Hindlimb muscle (tissue), 1 donor: ENCODE results near the gene POLD1. TPM values are rescaled to one million over a fixed set of nuclear protein-coding genes. Genes with fewer than 3 reads are reported as not detected.
"Not testable (repeated sequence)": the region's sequence is repeated elsewhere in the genome, so short reads cannot be mapped to it uniquely, and the experiment has no call there.

Experiments used
- DNase-seq: peaks from one replicate; pipeline ENCODE4 v3.0.0-alpha.2; 2013
- polyA plus RNA-seq: library from polyadenylated mRNA; unstranded; fragments of 120-200 nt; gene quantifications from one replicate; pipeline ENCODE4 v1.2.1, GENCODE V29; 2013; ENCODE audit not compliant: insufficient read length

POLD1 gene
- 19.7 TPM for polyA plus RNA-seq

DNA sequence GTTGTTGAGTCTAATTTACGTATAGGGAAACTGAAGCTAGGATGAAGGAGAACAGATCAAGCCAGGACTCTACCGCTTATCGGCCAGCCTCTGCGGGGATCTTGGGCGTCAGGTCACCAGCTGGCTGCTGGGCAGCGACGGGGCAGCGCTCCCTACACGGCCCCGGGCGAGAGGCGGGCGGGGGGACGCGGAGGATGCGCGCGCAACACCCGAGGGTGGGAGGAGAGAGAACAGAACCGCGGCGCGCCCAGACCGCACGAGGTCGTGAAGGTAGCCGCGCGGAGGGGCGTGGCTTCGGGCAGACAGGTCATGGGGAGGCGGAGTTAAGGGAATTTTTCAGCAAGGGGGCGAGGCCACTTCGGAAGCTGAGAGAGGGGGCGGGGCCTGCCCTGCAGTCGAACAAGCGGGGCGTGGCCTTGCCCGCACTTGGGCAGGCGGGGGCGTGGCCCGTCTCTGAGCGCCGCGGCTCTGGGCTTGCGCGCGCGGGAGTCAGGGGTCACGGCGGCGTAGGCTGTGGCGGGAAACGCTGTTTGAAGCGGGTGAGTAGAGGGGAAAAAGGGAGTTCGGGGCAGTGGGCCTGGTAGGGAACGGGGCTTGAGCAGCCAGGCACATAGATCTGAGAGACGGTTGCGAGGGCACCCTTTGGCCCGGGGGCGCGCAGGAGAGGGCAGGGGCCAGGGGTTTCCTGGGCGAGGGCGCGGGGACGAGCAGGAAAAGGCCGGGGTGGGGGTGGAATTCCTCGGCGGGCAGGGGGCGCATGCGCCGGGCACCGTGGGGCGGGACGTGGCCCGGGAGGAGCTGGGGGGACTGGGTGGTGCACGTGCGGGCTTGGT is at the start of gene POLD1:
TSS of gene POLD1 (plus strand) at position 496 of the 833 bp plus-strand sequence. CDS start 14,505 bp downstream, outside the sequence.
- DNase-seq: peak; percentile 94

DNA sequence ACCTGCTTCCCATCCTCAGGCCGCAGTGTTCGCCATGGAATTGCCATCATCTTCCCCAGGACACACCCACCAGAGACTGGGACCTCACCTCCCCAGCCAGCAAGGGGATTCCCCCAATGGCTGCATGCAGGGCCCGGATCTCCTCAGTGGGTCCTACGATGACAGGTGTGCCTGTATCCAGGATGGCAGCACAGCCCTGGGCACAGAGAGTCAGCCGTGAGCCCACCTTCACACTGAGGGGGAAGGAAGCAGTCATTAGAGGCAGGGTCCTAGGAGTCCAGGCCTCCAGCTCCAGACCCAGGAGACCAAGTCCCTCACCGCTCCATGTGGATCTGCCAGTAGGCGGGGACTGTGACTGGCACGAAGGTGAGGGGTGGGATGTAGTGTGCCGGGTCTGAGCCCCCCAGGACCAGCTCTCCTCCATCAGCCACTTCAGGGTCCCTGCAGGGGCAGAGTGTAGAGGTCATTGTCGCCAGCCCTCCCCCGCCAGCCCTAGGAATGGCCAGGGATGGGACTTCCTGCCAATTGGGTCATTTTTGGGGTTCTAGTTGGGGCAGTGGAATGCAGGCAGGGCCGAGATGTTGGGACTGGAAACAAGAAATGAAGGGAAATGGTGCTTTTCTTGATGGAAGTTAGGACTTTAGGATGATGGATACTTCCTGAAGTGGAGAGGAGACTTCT is 49.3 kb upstream of the POLD1 start:
- DNase-seq: no peak

DNA sequence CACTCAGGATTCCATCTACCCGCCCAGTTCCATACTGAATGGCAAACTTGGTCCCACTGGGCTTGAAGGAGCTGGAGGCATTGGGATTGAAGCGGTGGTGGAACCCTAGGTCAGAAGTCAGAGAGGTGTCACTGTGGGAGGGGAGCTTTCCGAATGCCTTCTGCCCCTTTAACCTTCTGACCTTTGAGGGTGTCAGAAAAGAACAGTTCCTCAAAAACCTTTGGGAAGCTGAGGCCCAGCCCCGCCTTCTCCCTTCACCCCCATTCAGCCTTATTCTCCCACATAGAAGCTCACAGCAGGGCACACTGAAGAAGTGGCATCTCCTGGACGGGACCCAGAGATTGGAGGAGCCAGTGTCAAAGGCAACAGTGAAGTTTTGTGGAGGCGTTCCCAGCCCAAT is 47.1 kb upstream of the POLD1 start:
- DNase-seq: not testable (repeated sequence)

DNA sequence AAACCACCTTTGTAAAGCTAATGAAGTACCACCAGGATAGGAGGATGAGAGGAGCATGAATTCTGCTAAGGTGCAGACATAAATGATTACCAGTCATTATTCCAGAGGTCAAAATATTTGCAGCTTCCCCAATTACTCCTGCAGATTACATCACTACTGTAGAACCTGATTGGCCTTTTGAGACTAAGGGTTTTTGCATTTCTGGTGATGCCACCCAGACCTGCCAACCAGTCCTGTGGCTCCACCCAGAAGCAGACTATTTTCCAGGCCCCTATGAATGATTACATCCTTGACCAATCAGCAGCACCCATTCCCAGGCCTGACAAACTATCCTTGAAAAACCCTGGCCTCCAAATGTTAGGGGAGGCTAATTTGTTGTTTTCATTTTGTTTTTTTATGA is 43.8 kb upstream of the POLD1 start:
- no peak for DNase-seq

DNA sequence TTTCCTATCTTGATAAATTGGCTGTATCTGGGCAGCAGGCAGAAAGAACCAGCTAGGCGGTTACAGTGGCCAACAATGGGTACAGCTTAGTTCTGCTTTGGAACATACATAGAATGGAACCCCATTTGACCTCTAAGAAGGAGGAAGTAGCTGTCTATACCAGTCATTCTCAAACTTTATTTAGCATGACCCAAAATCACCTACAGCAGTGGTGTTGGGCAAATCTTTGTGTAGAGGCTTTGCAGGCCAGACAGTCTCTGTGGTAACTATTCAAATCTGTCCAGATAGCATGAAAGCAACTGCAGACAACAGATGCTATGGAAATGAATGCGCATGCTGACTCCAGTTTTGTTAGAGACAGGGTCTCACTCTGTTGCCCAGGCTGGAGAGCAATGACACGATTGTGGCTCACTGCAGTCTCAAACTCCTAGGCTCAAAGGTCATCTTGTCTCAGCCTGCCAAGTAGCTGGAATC is 43.0 kb upstream of the POLD1 start:
- no peak for DNase-seq

DNA sequence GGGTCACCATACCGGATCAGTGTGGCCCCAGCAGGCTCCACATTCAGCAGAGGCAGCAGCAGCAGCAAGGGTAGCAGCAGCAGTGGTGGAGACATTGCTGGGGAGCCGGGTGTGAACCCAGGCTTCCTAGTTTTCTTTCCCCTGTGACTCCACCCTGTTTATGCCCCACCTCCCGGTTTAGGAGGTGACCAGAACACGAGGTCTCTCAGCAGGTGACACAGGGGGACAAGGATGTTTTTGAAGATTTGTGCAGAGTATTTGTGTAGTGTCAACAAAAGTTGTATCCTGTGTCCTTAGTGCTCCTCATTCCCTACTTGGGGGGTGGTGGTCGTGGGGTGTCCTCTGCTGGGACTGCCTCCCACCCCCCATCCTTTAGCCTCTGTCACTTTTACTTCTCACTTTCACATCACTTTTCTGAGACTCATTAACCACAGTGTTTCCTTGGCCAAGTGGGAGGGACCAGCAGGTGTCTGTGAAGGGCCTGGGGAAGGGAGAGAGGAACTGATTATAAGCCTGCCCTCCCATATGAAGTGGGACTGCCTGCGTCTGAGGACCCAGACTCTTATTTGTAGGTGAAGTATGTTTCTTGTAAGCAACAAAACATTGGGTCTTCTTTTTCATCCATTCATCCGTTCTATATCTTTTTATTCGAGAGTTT is 39.4 kb upstream of the POLD1 start:
- DNase-seq: no peak

DNA sequence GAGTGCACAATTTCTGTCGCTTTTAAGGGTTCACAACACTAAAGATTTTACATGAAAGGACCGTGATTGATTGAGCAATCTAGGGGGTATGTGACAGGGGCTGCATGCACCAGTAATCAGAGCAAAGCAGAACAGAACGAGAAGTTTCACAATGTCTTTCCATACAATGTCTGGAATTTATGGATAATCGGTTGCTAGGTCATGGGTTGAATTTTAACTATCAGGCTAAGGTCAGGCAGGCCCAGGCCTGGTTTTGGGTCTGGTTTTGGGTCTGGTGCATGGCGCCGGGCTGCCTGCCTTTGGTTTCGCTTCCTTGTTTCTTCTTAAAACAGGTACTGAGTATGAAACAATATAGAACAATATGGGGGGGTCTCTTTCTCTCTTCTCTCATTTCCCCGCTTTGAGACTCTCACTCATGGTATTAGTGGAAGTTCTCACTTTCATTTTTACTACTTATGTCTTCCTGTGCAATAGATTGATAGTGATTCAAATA is 37.0 kb upstream of the POLD1 start:
- DNase-seq: not testable (repeated sequence)

DNA sequence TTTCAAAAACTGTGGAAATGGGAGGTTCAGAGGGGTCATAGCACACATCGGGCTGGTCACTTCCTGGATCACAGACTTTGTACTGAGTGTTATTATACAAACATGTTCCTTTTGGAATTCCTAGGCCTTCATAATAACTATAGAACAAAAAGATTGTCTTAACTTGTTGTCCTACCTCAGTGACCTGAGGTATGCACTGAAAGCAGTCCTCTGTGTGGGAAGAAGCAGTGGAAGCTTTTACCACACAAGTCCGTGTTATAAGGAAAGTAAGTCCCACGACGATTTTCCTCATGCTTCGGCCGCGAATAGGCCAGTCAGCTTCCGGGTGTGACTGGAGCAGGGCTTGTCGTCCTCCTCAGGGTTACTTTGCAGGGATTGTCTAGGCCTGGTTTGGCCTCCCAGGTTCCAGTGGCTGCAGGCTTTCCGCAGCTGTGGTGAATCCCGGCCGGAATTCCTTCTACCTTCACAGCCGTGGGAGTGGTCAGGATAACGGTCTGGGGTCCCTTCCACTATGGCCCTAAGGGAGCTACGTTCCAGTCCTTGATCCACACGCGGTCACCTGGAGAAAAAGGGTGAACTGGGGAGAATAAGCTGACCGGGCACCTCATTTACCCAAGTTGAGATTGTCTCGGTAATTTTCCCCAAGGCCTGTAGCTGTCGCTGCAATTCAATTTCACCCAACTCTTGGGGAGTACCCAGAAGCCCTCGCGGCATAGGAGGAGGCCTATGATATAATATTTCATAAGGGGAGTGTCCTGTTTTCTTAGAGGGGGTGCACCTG is 34.7 kb upstream of the POLD1 start:
- DNase-seq: no peak

DNA sequence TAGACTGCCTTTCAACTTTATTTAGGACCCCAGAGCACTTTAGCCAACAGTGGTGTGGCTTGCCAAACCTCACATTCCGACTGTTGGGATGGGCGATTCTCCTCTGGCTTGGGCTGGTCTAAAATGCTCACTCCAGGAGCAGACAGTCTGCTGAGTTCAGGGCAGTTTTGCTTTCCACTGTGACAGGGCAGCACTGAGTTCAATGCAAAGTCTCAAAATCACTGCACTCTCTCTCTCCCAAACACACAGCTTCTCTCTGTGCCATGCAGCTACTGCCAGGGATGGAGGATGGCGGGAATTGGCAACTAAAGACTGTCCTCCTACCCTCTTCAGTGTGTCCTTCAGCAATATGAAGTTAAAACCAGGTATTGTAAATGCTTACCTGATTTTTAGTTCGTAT is 31.9 kb upstream of the POLD1 start:
- no peak for DNase-seq

DNA sequence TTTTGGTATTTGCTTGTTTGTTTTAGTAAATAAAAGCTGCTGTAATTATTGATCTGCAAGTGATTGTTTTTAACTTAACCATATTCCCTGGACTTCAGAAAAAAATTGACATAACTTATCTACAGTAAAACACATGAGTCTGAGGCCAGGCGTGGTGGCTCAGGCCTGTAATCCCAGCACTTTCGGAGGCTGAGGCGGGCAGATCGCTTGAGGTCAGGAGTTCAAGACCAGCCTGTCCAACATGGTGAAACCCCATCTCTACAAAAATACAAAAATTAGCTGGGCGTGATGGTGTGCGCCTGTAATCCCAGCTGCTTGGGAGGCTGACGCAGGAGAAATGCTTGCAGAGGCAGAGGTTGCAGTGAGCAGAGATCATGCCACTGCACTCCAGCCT is 30.7 kb upstream of the POLD1 start:
- DNase-seq: not testable (repeated sequence)

DNA sequence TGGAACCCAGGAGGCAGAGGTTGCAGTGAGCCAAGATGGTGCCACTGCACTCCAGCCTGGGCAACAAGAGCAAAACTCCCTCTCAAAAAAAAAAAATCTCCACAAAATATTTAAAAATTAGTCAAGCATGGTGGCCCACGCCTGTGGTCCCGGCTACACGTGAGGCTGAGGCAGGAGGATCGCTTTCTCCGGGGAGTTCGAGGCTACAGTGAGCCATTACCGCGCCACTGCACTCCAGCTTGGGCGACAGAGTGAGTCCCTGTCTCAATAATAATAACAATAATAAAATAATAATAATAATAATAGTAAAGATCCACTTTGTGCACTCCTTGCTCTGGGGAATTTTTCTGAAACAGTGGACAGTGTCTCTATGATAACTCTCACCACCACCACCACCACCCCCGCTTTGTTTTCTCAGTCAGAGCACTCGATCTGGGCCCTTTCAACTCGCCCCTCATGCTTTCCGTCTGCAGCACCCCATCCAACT is 27.4 kb upstream of the POLD1 start:
- no peak for DNase-seq

DNA sequence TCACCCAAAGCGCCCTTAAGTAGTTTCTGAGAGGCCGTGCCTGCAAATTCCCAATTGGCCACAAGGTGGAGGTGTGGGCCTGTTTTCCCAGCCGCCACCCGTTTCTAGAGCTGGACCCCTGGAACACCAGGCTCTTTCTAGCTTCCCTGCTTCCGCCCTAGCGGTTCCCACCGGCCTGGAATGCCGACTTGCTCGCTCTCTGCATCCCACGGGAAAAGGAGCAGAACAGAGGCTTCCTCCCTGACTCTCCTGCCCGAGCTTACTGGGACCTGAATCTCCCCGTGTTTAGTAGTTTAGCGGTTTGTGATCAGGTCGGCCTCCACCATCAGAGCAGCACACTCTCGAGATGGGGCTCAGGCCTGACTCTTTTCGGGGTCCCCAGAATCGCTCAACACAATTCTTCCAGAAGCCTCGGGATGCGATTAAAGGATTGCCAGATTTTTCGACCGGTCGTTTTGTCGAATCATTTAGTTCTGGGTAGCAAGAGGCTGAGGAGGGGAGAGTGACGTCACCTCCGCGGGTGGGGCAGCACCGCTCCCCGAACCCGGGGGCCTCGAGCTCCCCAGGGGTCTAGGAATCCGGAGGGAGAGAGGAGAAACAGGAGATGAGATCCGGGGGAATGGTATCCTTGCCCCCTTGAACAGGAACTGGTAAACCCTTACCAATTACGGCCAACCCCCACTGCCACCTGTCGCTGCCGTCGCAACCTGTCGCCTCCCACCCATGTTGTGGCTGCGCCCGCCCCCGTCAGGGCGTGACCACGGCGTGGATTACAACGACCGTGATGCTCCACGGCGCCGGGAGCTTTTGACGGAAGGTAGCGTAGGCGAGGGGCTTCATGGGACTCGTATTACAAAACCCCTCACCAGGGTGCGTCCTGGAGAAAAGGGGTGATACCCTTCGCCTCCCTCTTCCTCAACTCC is 26.7 kb upstream of the POLD1 start:
- peak; percentile 46 for DNase-seq

DNA sequence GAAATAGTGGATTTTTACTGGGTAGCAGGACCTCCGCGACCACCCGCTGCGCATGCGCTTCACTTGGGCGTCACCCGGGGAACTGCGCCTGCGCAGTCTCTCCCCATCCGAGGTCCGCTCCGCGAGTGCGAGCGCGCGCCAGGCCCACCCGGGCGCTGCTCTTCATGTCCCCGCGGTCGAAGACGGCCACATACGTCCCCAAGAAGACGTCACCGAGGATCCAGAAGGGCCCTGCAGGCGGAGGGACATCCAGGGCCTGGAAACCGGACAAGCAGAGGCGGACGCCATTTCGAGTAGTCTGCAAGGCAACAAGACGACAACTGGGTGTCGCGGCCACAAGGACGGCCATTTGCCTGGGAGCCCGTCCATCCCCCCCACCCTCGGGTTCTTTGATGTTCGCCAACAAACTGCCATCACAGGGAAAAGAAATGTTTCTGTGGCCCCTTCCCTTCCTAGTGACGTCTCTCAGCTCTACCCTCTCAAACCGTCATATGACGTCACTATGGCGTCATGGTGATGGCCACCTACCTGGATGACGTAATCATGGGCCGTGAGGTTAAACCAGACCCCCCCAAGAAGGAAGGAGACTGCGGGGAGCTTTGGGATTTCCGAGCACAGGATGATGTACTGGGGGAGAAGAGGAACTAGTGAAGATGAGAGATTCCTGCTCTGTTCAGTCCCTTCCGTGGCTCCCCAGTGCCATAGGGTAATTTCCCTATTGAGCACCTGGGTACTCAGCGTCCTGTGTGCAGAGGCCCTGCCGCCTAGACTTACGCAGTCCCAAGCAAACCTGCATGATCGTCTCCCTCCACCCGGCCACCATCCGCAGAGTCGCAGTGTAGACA is 25.4 kb upstream of the POLD1 start:
- peak; percentile 68 for DNase-seq

DNA sequence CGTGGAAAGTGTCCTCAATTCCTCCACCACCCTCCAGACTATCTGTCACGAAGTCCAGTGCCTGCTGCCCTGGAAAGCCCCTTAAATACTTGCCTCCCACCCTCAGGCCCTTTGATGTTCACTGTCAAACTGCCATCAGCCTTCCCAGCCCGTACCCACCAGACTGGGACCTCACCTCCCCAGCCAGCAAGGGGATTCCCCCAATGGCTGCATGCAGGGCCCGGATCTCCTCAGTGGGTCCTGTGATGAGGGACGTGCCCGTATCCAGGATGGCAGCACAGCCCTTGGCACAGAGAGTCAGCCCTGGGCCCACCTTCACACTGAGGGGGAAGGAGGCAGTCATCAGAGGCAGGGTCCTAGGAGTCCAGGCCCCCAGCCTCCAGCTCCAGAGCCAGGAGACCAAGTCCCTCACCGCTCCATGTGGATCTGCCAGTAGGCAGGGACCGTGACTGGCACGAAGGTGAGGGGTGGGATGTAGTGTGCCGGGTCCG is 24.8 kb upstream of the POLD1 start:
- DNase-seq: no peak

DNA sequence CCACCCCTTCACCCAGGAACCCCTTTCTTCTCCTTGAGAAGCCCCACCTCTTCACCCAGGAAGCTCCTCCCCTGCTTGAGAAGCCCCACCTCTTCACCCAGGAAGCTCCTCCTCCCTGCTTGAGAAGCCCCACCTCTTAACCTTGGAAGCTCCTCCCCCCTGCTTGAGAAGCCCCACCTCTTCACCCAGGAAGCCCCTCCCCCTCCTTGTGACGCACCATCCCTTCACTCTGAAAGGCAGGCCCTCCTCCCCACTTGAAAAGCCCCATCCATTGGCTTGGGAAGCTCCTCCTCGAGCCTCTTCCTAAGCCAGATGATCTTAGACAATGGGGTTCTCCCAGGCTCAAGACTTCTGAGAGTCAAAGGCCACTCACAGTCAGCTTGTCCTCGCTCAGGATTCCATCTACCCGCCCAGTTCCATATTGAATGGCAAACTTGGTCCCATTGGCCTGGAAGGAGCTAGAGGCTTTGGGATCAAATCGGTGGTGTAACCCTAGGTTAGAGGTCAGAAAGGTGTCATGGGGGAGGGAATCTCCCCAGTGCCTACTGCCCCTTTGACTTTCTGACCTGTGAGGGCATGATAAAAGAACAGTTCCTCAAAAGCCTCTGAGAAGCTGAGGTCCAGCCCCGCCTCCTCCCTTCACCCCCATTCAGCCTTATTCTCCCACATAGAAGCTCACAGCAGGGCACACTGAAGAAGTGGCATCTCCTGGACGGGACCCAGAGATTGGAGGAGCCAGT is 22.7 kb upstream of the POLD1 start:
- DNase-seq: no peak

DNA sequence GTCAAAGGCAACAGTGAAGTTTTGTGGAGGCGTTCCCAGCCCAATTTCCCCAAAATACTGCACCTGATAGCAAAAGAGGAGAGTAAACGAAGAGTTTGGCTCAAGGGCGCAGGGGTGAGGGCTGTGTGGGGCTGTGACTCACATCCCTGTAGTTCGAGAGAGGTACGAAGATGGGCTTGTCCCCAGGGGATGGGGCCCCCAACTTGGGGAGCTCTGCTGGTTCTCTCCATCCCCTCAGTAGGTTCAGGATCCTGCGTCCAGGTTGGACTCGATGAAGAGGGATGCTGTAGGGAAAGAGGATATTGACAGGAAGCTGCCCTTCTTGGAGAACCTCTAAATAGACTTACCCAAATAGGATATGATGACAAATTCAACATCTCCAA is 22.1 kb upstream of the POLD1 start:
- DNase-seq: no peak

DNA sequence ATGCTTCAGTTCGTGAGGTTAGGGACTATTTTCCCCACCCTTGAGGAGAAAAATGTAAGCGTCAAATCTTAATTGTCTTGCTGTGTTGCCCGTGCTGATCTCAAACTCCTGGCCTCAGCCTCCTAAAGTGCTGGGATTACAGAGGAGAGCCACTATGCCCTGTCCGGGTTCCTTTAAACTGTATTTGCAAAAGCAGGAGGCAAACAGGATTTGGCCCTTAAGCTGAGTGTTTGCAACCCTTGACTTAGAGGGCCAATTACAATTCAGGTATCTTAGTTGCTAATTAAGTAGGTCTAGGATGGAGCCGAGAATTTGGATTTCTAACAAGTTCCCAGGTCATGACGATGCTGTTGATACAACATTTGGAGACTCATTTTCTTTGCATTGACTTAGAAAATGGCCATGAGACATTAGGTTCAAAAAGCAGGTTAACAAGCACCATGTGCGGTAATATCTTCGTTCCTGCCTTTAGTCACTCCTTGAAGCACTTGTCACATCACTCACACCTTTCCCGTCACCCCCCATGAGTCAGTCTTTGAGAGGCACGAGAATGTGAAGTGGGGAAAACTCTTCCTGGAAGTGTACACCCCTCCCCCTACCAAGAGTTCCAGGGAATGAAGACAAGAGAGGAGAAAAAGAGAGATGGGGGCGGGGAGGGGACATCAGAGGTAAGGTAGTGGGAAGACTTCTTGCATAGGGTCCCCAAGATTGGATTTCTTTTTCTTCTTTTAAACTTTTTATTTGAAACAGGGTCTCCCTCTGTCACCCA is 21.3 kb upstream of the POLD1 start:
- no peak for DNase-seq
